ENCODE measurements around the gene NDUFB5. TPM values are rescaled to one million over a fixed set of nuclear protein-coding genes. Genes with fewer than 3 reads are reported as not detected.

The NDUFB5 gene
- total and polyA plus RNA-seq, 2 donors: 117 to 177 TPM

DNA sequence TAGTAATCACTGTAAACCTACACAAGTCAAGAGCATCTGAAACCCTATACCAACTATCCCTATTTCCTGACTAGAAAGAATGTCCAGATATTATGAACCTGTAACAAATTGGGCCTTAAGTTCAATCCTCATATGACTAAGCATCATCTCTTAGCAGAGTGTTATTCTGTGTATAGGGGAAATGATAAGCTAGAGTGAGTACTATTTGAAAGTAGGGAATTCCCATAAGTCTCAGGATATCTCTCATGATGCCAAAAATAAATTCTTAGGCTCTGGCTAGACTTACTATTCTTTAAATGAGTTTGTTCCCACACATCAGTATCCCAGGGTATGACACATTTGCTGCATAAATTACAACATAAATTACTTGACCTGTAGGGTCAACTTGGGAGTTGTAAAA is 15.5 kb upstream of the NDUFB5 start:
- Histone ChIP-seq H3K27me3 (ENCODE audit: control insufficient read depth in 2 of 2, insufficient read depth in 1 of 2, low read length in 1 of 2) (no peaks in the 10 kb centered on the region), H3K4me3 (ENCODE audit: low read length in 2 of 2) (no peak overlapping the region), H3K27ac (ENCODE audit: low read depth in 1 of 2, low read length in 1 of 2) (no peak overlapping the region), H3K4me1 (ENCODE audit: control insufficient read depth in 2 of 2, insufficient read depth in 2 of 2, low read length in 2 of 2) (no peaks in the 10 kb centered on the region), H3K36me3 (ENCODE audit: control insufficient read depth in 2 of 2, insufficient read depth in 2 of 2, low read length in 1 of 2) (peaks cover 25 to 92% of the 10 kb centered on the region in 2 donors), H3K9me3 (ENCODE audit: control insufficient read depth in 2 of 2, insufficient read depth in 1 of 2, low read length in 1 of 2) (no peaks in the 10 kb centered on the region)
- DNase-seq (ENCODE audit: low read depth in 6 of 9, low spot score in 9 of 9): no peak

DNA sequence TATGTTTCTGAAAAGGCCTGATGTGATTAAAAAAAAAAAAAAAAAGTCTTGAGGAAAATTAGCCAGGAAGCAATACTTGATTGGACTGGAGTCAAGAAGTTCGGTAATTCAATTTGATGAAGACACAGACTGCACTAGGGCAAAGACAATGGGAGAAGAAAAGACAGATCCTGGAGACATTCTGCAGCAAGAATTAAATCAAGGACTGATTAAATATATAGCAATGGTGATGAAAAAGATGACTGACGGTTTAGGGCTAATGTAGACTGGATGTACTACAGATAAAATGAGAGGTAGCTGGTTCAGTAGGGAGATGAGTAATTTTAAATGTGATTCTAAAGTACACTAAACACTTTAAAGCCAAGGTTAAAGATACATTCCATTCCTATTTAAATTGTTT is 13.9 kb upstream of the NDUFB5 start:
- WGBS: 98% methylated on average over 2 of the region's 2 CpGs

DNA sequence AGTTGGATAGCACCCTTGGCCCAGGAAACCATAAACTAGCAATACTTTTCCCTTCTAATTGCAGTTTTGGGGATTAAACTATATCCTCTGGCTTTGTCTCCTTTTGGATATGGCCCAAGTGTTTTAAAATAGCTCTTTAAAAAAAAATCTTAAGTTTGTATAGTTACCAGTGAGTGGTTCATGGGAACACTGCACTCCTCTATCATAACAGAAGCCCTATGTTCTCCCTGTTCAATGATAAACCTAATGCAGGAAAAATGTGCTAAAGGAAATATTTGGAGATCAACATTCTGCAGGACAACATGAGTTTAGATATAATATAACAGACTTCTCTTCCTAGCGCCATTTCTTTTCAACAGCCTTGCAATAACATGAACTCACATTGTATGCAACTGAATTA is 13.3 kb upstream of the NDUFB5 start:
- peaks cover 25 to 88% of the 10 kb centered on the region in 2 donors for H3K36me3 ChIP-seq (ENCODE audit: control insufficient read depth in 2 of 2, insufficient read depth in 2 of 2, low read length in 1 of 2)
- DNase-seq (ENCODE audit: low read depth in 6 of 9, low spot score in 9 of 9): no peak
- H3K27ac ChIP-seq (ENCODE audit: low read depth in 1 of 2, low read length in 1 of 2): no peak overlapping the region
- H3K9me3 ChIP-seq (ENCODE audit: control insufficient read depth in 2 of 2, insufficient read depth in 1 of 2, low read length in 1 of 2): no peaks in the 10 kb centered on the region
- no peaks in the 10 kb centered on the region for H3K27me3 ChIP-seq (ENCODE audit: control insufficient read depth in 2 of 2, insufficient read depth in 1 of 2, low read length in 1 of 2)
- H3K4me3 ChIP-seq (ENCODE audit: low read length in 2 of 2): no peak overlapping the region
- no peaks in the 10 kb centered on the region for H3K4me1 ChIP-seq (ENCODE audit: control insufficient read depth in 2 of 2, insufficient read depth in 2 of 2, low read length in 2 of 2)
- WGBS: 96% methylated on average over 1 of the region's 1 CpG

More for the DNA sequence above, 13.9 kb upstream of the NDUFB5 start:
- H3K9me3 ChIP-seq (ENCODE audit: control insufficient read depth in 2 of 2, insufficient read depth in 1 of 2, low read length in 1 of 2): no peaks in the 10 kb centered on the region
- H3K27ac ChIP-seq (ENCODE audit: low read depth in 1 of 2, low read length in 1 of 2): no peak overlapping the region
- peaks cover 25 to 91% of the 10 kb centered on the region in 2 donors for H3K36me3 ChIP-seq (ENCODE audit: control insufficient read depth in 2 of 2, insufficient read depth in 2 of 2, low read length in 1 of 2)
- no peak overlapping the region for H3K4me3 ChIP-seq (ENCODE audit: low read length in 2 of 2)
- H3K27me3 ChIP-seq (ENCODE audit: control insufficient read depth in 2 of 2, insufficient read depth in 1 of 2, low read length in 1 of 2): no peaks in the 10 kb centered on the region
- DNase-seq (ENCODE audit: low read depth in 6 of 9, low spot score in 9 of 9): no peak
- H3K4me1 ChIP-seq (ENCODE audit: control insufficient read depth in 2 of 2, insufficient read depth in 2 of 2, low read length in 2 of 2): no peaks in the 10 kb centered on the region

DNA sequence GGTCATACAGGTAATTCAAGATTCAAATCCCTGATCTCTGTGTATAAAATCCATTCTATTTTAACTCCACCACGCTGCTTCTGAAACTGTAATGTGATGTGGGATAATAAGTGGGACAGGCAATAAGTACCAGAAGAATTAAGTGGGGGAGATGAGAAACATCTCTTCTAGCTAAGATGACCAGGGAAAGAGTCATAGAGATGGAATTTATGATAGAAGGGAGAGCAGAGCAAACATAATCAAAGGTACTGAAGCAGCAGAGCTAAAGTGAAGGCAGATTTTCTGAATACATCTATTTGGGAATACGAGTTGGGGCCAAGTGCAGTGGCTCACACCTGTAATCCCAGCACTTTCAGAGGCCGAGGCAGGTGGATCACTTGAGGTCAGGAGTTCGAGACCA is 5.1 kb upstream of the NDUFB5 start:
- Histone ChIP-seq H3K36me3 (ENCODE audit: control insufficient read depth in 2 of 2, insufficient read depth in 2 of 2, low read length in 1 of 2) (peaks cover 20 to 57% of the 10 kb centered on the region in 2 donors), H3K27me3 (ENCODE audit: control insufficient read depth in 2 of 2, insufficient read depth in 1 of 2, low read length in 1 of 2) (no peaks in the 10 kb centered on the region), H3K4me3 (ENCODE audit: low read length in 2 of 2) (no peak overlapping the region), H3K4me1 (ENCODE audit: control insufficient read depth in 2 of 2, insufficient read depth in 2 of 2, low read length in 2 of 2) (peaks cover 0 to 4% of the 10 kb centered on the region in 2 donors), H3K9me3 (ENCODE audit: control insufficient read depth in 2 of 2, insufficient read depth in 1 of 2, low read length in 1 of 2) (no peaks in the 10 kb centered on the region), H3K27ac (ENCODE audit: low read depth in 1 of 2, low read length in 1 of 2) (no peak overlapping the region)
- DNase-seq (ENCODE audit: low read depth in 6 of 9, low spot score in 9 of 9): no peak
- WGBS: 96% methylated on average over 4 of the region's 4 CpGs

DNA sequence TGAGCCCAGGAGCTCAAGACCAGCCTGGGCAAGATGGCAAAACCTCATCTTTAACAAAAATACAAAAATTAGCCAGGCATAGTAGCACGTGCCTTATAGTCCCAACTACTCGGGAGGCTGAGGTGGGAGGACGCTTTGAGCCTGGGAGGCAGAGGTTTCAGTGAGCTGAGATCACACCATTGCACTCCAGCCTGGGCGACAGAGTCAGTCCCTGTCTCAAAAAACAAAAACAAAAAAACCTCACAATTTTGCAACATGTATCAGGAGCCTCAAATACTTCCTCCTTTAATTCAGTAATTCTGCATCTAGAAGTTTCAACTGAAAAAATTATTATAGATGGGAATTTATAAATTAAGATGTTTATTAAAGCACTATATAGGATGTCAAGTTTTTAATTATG is 1.3 kb upstream of the NDUFB5 start:
- 92% methylated on average over 4 of the region's 4 CpGs for WGBS
- no peak overlapping the region for H3K4me3 ChIP-seq (ENCODE audit: low read length in 2 of 2)
- H3K27ac ChIP-seq (ENCODE audit: low read depth in 1 of 2, low read length in 1 of 2): no peak overlapping the region
- H3K27me3 ChIP-seq (ENCODE audit: control insufficient read depth in 2 of 2, insufficient read depth in 1 of 2, low read length in 1 of 2): no peaks in the 10 kb centered on the region
- no peaks in the 10 kb centered on the region for H3K9me3 ChIP-seq (ENCODE audit: control insufficient read depth in 2 of 2, insufficient read depth in 1 of 2, low read length in 1 of 2)
- H3K36me3 ChIP-seq (ENCODE audit: control insufficient read depth in 2 of 2, insufficient read depth in 2 of 2, low read length in 1 of 2): peaks cover 16 to 32% of the 10 kb centered on the region in 2 donors
- H3K4me1 ChIP-seq (ENCODE audit: control insufficient read depth in 2 of 2, insufficient read depth in 2 of 2, low read length in 2 of 2): peaks cover 0 to 8% of the 10 kb centered on the region in 2 donors
- DNase-seq (ENCODE audit: low read depth in 6 of 9, low spot score in 9 of 9): no peak

DNA sequence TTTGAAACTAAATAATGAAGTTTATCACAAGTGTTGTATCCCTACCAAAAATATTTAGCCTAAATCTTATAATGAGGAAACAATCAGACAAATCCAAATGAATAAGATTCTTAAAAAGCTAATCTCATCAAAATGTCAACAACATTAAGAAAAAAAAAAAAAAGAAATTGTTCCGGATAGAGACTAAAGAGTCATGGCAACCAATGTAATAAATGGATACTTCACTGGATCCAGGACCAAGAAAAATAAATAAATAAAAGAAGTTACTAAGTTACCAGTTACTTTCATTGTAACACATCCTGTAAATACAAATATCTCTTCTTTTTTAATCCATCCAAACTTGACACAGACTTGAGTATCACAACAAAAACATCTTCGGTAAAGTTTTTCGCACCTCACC is 763 bp upstream of the NDUFB5 start:
- H3K4me3 ChIP-seq (ENCODE audit: low read length in 2 of 2): peak overlapping the region; percentile 66 to 90
- no peaks in the 10 kb centered on the region for H3K27me3 ChIP-seq (ENCODE audit: control insufficient read depth in 2 of 2, insufficient read depth in 1 of 2, low read length in 1 of 2)
- H3K36me3 ChIP-seq (ENCODE audit: control insufficient read depth in 2 of 2, insufficient read depth in 2 of 2, low read length in 1 of 2): peaks cover 11 to 26% of the 10 kb centered on the region in 2 donors
- WGBS: 4% methylated on average over 3 of the region's 3 CpGs
- no peak for DNase-seq (ENCODE audit: low read depth in 6 of 9, low spot score in 9 of 9)
- H3K9me3 ChIP-seq (ENCODE audit: control insufficient read depth in 2 of 2, insufficient read depth in 1 of 2, low read length in 1 of 2): no peaks in the 10 kb centered on the region
- H3K27ac ChIP-seq (ENCODE audit: low read depth in 1 of 2, low read length in 1 of 2): peak overlapping the region in 1 of 2 donors; percentile 92
- H3K4me1 ChIP-seq (ENCODE audit: control insufficient read depth in 2 of 2, insufficient read depth in 2 of 2, low read length in 2 of 2): peaks cover 0 to 8% of the 10 kb centered on the region in 2 donors

DNA sequence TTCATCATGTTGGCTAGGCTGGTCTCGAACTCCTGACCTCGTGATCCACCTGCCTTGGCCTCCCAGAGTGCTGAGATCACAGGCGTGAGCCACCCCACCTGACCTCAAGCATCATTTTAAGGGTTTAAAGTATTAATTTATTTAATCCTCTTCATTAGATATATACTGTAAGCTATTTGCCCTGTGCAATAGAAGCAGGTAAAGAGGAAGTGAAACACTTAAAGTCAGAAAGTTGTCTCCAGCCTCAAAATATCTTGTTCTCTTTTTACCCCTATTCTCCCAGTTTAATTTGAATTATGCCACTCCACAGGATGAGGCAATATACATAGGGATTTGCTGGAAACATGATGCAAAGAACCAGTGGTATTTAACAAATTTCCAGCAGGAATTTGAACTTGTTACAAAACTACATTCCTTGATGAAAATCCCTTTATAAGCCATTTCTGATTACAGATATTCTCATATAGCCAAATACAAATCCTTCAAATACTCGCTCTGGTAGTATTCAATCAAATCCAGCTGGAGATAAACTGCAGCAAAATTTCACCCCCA is 2.0 kb downstream of the NDUFB5 start:
- Histone ChIP-seq H3K9me3 (ENCODE audit: control insufficient read depth in 2 of 2, insufficient read depth in 1 of 2, low read length in 1 of 2) (no peaks in the 10 kb centered on the region), H3K4me1 (ENCODE audit: control insufficient read depth in 2 of 2, insufficient read depth in 2 of 2, low read length in 2 of 2) (peaks cover 0 to 14% of the 10 kb centered on the region in 2 donors), H3K4me3 (ENCODE audit: low read length in 2 of 2) (no peak overlapping the region), H3K27ac (ENCODE audit: low read depth in 1 of 2, low read length in 1 of 2) (no peak overlapping the region), H3K36me3 (ENCODE audit: control insufficient read depth in 2 of 2, insufficient read depth in 2 of 2, low read length in 1 of 2) (peaks cover 0 to 12% of the 10 kb centered on the region in 2 donors), H3K27me3 (ENCODE audit: control insufficient read depth in 2 of 2, insufficient read depth in 1 of 2, low read length in 1 of 2) (no peaks in the 10 kb centered on the region)
- 97% methylated on average over 4 of the region's 4 CpGs for WGBS
- DNase-seq (ENCODE audit: low read depth in 6 of 9, low spot score in 9 of 9): no peak

DNA sequence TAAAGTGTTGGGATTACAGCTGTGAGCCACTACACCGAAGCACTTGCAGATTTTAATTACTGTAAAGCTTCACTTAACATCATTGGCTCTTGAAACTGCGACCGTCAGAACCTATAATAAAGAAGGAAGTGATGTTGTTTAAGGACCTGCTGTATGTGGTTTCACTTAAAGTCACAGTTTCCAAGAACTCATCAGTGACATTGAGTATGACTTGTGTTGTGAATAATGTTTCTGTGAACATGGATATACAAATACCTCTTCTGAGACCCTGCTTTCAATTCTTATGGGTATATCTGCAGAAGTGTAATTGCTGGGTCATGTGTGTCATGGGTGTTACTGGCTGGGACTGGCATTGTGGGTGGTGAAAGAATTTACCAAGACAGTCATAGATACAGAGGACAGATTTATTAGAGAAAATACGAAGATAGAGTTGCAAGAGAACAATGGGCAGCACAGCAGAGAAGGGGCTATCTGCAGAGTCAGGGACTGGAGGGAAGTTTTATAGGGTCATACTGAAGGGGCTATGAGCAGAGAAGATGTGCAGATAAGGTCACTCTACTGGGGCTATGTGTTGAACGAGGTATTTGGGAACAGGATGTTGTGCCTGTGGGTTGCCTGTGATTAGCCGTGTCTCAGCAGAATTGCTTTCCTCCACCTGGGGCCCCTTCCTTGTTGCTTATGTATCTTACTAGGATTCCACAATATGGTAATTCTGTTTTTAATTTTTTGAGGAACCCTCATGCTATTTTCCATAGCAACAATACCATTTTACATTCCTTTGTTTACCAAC is 4.5 kb downstream of the NDUFB5 start:
- H3K27ac ChIP-seq (ENCODE audit: low read depth in 1 of 2, low read length in 1 of 2): peak overlapping the region; percentile 2 to 59
- peaks cover 0 to 12% of the 10 kb centered on the region in 2 donors for H3K36me3 ChIP-seq (ENCODE audit: control insufficient read depth in 2 of 2, insufficient read depth in 2 of 2, low read length in 1 of 2)
- no peak overlapping the region for H3K4me3 ChIP-seq (ENCODE audit: low read length in 2 of 2)
- DNase-seq (ENCODE audit: low read depth in 6 of 9, low spot score in 9 of 9): peak in 3 of 9 donors; percentile 4 to 37 (median 13)
- no peaks in the 10 kb centered on the region for H3K27me3 ChIP-seq (ENCODE audit: control insufficient read depth in 2 of 2, insufficient read depth in 1 of 2, low read length in 1 of 2)
- WGBS: 42% methylated on average over 6 of the region's 6 CpGs
- peaks cover 0 to 10% of the 10 kb centered on the region in 2 donors for H3K4me1 ChIP-seq (ENCODE audit: control insufficient read depth in 2 of 2, insufficient read depth in 2 of 2, low read length in 2 of 2)
- no peaks in the 10 kb centered on the region for H3K9me3 ChIP-seq (ENCODE audit: control insufficient read depth in 2 of 2, insufficient read depth in 1 of 2, low read length in 1 of 2)

DNA sequence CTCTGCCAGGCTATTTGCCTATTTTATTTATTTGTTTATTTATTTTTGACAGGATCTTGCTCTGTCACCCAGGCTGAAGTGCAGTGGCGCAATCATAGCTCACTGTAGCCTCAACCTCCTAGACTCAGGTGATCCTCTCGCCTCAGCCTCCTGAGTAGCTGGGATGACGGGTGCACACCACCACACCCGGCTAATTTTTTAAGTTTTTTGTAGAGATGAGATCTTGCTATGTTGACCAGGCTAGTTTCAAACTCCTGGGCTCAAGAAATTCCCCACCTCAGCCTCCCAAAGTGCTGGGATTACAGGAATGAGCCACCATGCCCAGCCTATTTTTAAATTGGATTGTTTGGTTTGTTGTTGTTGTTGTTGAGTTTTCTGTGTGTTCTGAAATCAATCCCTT is 5.5 kb downstream of the NDUFB5 start:
- WGBS: over 99% methylated on average over 4 of the region's 4 CpGs
- DNase-seq (ENCODE audit: low read depth in 6 of 9, low spot score in 9 of 9): no peak
- H3K9me3 ChIP-seq (ENCODE audit: control insufficient read depth in 2 of 2, insufficient read depth in 1 of 2, low read length in 1 of 2): no peaks in the 10 kb centered on the region
- peaks cover 0 to 12% of the 10 kb centered on the region in 2 donors for H3K36me3 ChIP-seq (ENCODE audit: control insufficient read depth in 2 of 2, insufficient read depth in 2 of 2, low read length in 1 of 2)
- no peaks in the 10 kb centered on the region for H3K27me3 ChIP-seq (ENCODE audit: control insufficient read depth in 2 of 2, insufficient read depth in 1 of 2, low read length in 1 of 2)
- peaks cover 0 to 10% of the 10 kb centered on the region in 2 donors for H3K4me1 ChIP-seq (ENCODE audit: control insufficient read depth in 2 of 2, insufficient read depth in 2 of 2, low read length in 2 of 2)
- H3K4me3 ChIP-seq (ENCODE audit: low read length in 2 of 2): no peak overlapping the region
- H3K27ac ChIP-seq (ENCODE audit: low read depth in 1 of 2, low read length in 1 of 2): no peak overlapping the region
